KMS-11 (cell line): ENCODE measurements around the gene LRIT3.
A peak's percentile ranks its signal among the peaks of the same experiment; 100 is the strongest.

Source experiments
- H2AFZ ChIP-seq: fragments of 200-600 bp; sonication (generic); 2 replicates; pipeline ENCODE4 v1.6.1; 2016; ENCODE audit warnings: antibody characterized with exemption, mixed run types, low read depth
- H3K27ac ChIP-seq: fragments of 200-600 bp; sonication (generic); 2 replicates; pipeline ENCODE4 v1.6.1; 2016; ENCODE audit warnings: mild to moderate bottlenecking, mixed run types
- H3K27me3 ChIP-seq: fragments of 200-600 bp; sonication (generic); 2 replicates; pipeline ENCODE4 v1.6.1; 2017; ENCODE audit warnings: mild to moderate bottlenecking, low read depth, mixed run types, moderate library complexity; ENCODE audit not compliant: insufficient read depth
- H3K36me3 ChIP-seq: fragments of 200-600 bp; sonication (generic); 2 replicates; pipeline ENCODE4 v1.6.1; 2017; ENCODE audit warnings: mild to moderate bottlenecking, mixed run types; ENCODE audit not compliant: insufficient read depth
- H3K4me1 ChIP-seq: fragments of 200-600 bp; sonication (generic); 2 replicates; pipeline ENCODE4 v1.6.1; 2016; ENCODE audit warnings: mild to moderate bottlenecking, low read depth, mixed run types; ENCODE audit not compliant: poor library complexity, severe bottlenecking
- H3K4me2 ChIP-seq: fragments of 200-600 bp; sonication (generic); 2 replicates; pipeline ENCODE4 v1.7.0; 2016; ENCODE audit warnings: mild to moderate bottlenecking, mixed run types
- H3K4me3 ChIP-seq: fragments of 200-600 bp; sonication (generic); IDR thresholded peaks from 2 replicates; pipeline ENCODE4 v1.6.1; 2017; ENCODE audit warnings: low read depth, low read length, mixed read lengths; ENCODE audit not compliant: insufficient read depth
- H3K79me2 ChIP-seq: fragments of 200-600 bp; sonication (generic); 2 replicates; pipeline ENCODE4 v1.6.1; 2016; ENCODE audit warnings: low read depth, mixed run types; ENCODE audit not compliant: insufficient read depth
- H3K9ac ChIP-seq: fragments of 200-600 bp; sonication (generic); 2 replicates; pipeline ENCODE4 v1.6.1; 2016; ENCODE audit warnings: mild to moderate bottlenecking, mixed run types
- H4K20me1 ChIP-seq: fragments of 200-600 bp; sonication (generic); 2 replicates; pipeline ENCODE4 v1.6.1; 2016; ENCODE audit warnings: mild to moderate bottlenecking, mixed run types; ENCODE audit not compliant: insufficient read depth
- TF ChIP-seq, protein P1 (sequence below): fragments of 200-600 bp; sonication (generic); conservative IDR thresholded peaks from 2 replicates; pipeline ENCODE4 v1.6.1; 2017; ENCODE audit warnings: low read depth, mild to moderate bottlenecking, antibody characterized with exemption, low read length, moderate library complexity, mixed read lengths

LRIT3 gene, protein sequence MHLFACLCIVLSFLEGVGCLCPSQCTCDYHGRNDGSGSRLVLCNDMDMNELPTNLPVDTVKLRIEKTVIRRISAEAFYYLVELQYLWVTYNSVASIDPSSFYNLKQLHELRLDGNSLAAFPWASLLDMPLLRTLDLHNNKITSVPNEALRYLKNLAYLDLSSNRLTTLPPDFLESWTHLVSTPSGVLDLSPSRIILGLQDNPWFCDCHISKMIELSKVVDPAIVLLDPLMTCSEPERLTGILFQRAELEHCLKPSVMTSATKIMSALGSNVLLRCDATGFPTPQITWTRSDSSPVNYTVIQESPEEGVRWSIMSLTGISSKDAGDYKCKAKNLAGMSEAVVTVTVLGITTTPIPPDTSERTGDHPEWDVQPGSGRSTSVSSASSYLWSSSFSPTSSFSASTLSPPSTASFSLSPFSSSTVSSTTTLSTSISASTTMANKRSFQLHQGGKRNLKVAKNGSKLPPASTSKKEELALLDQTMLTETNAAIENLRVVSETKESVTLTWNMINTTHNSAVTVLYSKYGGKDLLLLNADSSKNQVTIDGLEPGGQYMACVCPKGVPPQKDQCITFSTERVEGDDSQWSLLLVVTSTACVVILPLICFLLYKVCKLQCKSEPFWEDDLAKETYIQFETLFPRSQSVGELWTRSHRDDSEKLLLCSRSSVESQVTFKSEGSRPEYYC

DNA sequence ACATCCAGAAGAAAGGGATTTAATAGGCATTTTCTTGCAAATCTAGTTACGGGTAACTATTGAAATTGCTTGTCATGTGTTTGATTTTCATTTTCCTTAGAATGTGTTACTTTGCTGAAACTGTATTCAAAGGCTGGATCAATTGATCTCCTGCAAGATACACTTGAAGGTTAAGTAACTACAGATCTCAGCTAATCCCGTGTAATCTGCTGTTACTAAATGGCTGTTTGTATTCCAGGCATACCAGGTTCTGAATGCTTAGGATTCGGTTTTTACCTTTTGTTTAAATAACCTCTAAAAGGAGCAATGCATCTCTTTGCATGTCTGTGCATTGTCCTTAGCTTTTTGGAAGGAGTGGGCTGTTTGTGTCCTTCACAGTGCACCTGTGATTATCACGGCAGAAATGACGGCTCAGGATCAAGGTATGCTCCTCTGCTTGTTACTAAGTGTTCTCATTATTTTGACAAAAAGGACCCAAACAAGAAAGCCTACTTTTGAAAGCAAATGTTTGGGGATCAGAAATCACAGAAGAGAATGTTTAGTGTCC, at the start of gene LRIT3:
Gene LRIT3, plus strand, starts transcription at position 212 of the 547 bp plus-strand sequence. Its CDS starts 95 bp downstream, at position 307.
- Histone ChIP-seq H3K4me1 (no peaks in the 10 kb centered on the region), H3K36me3 (no peaks in the 10 kb centered on the region), H3K27me3 (no peaks in the 10 kb centered on the region), H3K9ac (no peak within 1 kb of the TSS), H3K27ac (no peak within 1 kb of the TSS), H3K4me2 (no peak within 1 kb of the TSS), H3K79me2 (no peaks in the 10 kb centered on the region), H3K4me3 (no peak within 1 kb of the TSS), H2AFZ (no peak within 1 kb of the TSS), H4K20me1 (no peaks in the 10 kb centered on the region)
- TF ChIP-seq, protein P1, sequence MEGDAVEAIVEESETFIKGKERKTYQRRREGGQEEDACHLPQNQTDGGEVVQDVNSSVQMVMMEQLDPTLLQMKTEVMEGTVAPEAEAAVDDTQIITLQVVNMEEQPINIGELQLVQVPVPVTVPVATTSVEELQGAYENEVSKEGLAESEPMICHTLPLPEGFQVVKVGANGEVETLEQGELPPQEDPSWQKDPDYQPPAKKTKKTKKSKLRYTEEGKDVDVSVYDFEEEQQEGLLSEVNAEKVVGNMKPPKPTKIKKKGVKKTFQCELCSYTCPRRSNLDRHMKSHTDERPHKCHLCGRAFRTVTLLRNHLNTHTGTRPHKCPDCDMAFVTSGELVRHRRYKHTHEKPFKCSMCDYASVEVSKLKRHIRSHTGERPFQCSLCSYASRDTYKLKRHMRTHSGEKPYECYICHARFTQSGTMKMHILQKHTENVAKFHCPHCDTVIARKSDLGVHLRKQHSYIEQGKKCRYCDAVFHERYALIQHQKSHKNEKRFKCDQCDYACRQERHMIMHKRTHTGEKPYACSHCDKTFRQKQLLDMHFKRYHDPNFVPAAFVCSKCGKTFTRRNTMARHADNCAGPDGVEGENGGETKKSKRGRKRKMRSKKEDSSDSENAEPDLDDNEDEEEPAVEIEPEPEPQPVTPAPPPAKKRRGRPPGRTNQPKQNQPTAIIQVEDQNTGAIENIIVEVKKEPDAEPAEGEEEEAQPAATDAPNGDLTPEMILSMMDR, result no peak

DNA sequence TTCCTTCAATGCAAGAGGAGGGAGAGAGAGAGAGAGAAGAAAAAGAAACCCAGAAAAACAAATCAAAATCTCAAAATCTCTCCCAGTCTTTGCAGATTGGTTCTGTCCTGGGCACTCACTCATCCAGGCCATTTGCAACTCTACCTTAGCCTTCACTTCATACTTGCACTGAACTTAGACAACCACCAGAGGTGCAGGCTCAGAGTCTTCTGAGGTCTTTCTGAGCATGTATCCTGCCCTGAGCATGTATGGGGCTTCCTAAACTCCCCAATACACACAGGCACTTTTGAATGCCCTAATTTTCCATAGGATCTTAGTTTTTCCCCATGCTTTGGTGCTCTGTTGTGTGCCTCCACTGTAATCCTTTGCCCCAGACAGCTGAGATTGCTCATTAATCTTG, 49.0 kb upstream of the LRIT3 start:
- Histone ChIP-seq H3K36me3 (no peaks in the 10 kb centered on the region), H3K9ac (no peak overlapping the region), H3K4me3 (no peak overlapping the region), H3K79me2 (no peaks in the 10 kb centered on the region), H2AFZ (no peak overlapping the region), H3K27me3 (no peaks in the 10 kb centered on the region), H3K27ac (no peak overlapping the region), H3K4me1 (peaks cover 13% of the 10 kb centered on the region), H3K4me2 (no peak overlapping the region), H4K20me1 (no peaks in the 10 kb centered on the region)
- TF ChIP-seq, protein P1, result no peak

DNA sequence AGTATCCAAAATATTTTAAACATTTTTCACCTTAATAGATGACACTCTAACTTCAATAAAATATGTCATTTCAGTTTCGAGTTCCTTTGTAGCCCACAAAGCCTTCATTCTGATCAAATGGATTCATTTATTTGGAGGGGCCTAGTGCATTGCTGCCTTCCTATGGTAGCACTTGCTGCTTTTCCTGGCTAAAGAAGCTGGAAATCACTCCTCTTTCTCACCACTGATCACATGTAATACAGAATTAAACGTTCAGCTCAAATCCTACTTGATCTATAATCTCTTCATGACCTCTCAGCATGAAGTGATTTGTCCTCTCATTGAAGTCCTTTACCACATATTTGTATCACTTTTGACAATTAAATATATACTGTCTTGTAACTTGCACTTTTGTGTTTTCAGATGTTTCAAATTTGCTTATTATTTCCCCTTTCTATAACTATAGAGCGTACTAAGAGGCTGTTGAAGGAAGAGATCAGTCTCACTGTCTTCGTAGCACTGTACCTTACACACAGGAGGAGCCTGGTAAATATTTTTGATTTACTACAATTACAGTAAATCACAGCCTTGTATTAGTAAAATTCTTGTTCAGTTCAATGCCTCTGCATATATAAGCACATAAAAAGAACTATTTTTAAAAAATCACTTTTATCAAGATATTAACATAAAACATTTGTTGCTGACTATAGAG, 46.7 kb upstream of the LRIT3 start:
- H3K79me2 ChIP-seq, result no peaks in the 10 kb centered on the region
- H3K4me3 ChIP-seq, result no peak overlapping the region
- TF ChIP-seq, protein P1, result no peak
- H3K27me3 ChIP-seq, result no peaks in the 10 kb centered on the region
- H3K4me2 ChIP-seq, result no peak overlapping the region
- no peak overlapping the region for H2AFZ ChIP-seq
- H4K20me1 ChIP-seq, result no peaks in the 10 kb centered on the region
- no peak overlapping the region for H3K27ac ChIP-seq
- H3K9ac ChIP-seq, result no peak overlapping the region
- no peaks in the 10 kb centered on the region for H3K36me3 ChIP-seq
- H3K4me1 ChIP-seq, result peaks cover 18% of the 10 kb centered on the region

DNA sequence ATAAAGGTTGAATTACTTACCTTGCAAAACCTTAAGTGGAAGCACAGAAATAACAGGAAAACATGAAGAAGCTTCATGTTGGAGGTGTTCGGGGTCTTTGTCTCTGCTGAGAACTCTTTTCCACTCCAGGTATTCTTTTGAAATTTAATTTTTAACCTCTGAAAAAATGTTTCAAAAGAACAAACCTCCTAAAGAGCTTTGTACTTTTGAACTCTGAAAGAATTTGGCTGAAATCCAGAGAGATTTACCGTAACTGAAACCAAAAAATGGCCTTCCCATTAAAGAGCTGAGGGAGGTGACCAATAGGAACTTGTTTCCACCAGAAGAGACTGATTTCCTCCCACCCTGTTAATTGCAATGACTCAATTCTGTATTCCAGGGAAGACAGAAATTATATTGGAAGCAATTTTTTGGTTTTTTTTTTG, 46.0 kb upstream of the LRIT3 start, which contains the start of gene CFI:
Gene CFI, minus strand, starts transcription at position 105 of the 425 bp plus-strand sequence. Its CDS starts 28 bp downstream, at position 77.
- peak within 1 kb of the TSS; percentile 18; the same call in 1 of the 2 replicates for H3K4me2 ChIP-seq
- no peaks in the 10 kb centered on the region for H3K36me3 ChIP-seq
- no peaks in the 10 kb centered on the region for H3K79me2 ChIP-seq
- no peak within 1 kb of the TSS for H3K9ac ChIP-seq
- 0 out of 2 replicates have a peak within 1 kb of the TSS, but pooled peaks have one; percentile 0 for H2AFZ ChIP-seq
- H4K20me1 ChIP-seq, result no peaks in the 10 kb centered on the region
- H3K27me3 ChIP-seq, result no peaks in the 10 kb centered on the region
- H3K4me1 ChIP-seq, result peaks cover 18% of the 10 kb centered on the region
- H3K4me3 ChIP-seq, result no peak within 1 kb of the TSS
- no peak within 1 kb of the TSS for H3K27ac ChIP-seq
- TF ChIP-seq, protein P1, result no peak
